ENCODE results near the gene C1orf232. TPM values are rescaled to one million over a fixed set of nuclear protein-coding genes. Genes with fewer than 3 reads are reported as not detected.

The C1orf232 gene
- total RNA-seq, 2 experiments from 2014 or later = not detected

- H3K36me3 Mint-ChIP-seq = no peaks in the 10 kb centered on the region
- H3K27me3 Mint-ChIP-seq = peaks cover 31% of the 10 kb centered on the region
- CTCF ChIA-PET = interaction anchor here (0.6 to 3.5 kb wide), 6 partner anchors 17 to 125 kb away, joined by 3 to 19 read pairs (median 3); partner anchors contain the start of gene CEP85
Measured at GRCh38 chr1:26161415-26162219, 7.1 kb downstream of the C1orf232 start.

GRCh38 chr1:26160527-26161414 is 8.0 kb downstream of the C1orf232 start:
- no peak overlapping the region for H3K4me3 Mint-ChIP-seq
- no peaks in the 10 kb centered on the region for H3K9me3 Mint-ChIP-seq
- intact Hi-C loops (cut with micrococcal nuclease) = loop anchor here (5.0 kb wide), 2 partner anchors 53 to 123 kb away; no protein-coding TSS in a partner anchor
- DNase-seq = no peak
- no peaks in the 10 kb centered on the region for H3K36me3 Mint-ChIP-seq
- POLR2A ChIA-PET = no interaction called here
- no peak overlapping the region for H3K27ac Mint-ChIP-seq
- CTCF ChIA-PET = interaction anchor here (0.9 to 3.5 kb wide), 6 partner anchors 9 to 124 kb away, joined by 3 to 19 read pairs (median 4); partner anchors contain the start of genes CEP85 and ZNF593
- H3K4me1 Mint-ChIP-seq (ENCODE audit: low read depth) = peaks cover 10% of the 10 kb centered on the region
- peaks cover 33% of the 10 kb centered on the region for H3K27me3 Mint-ChIP-seq

More at GRCh38 chr1:26161415-26162219, 7.1 kb downstream of the C1orf232 start:
- Mint-ChIP-seq H3K9me3 (no peaks in the 10 kb centered on the region), H3K27ac (no peak overlapping the region), H3K4me3 (peak overlapping the region; percentile 24), H3K4me1 (ENCODE audit: low read depth) (peaks cover 10% of the 10 kb centered on the region)
- intact Hi-C loops (cut with micrococcal nuclease) = loop anchor here (5.0 kb wide), 2 partner anchors 54 to 124 kb away; no protein-coding TSS in a partner anchor
- DNase-seq = peak; percentile 50
- POLR2A ChIA-PET = no interaction called here

GRCh38 chr1:26159743-26160039 is 9.1 kb downstream of the C1orf232 start:
- Mint-ChIP-seq H3K4me3 (no peak overlapping the region), H3K27me3 (peaks cover 35% of the 10 kb centered on the region), H3K36me3 (no peaks in the 10 kb centered on the region), H3K9me3 (no peaks in the 10 kb centered on the region), H3K4me1 (ENCODE audit: low read depth) (peaks cover 6% of the 10 kb centered on the region), H3K27ac (no peak overlapping the region)
- no peak for DNase-seq
- ChIA-PET CTCF (interaction anchor here (1.3 to 3.3 kb wide), 2 partner anchors 10 to 15 kb away, joined by 4 to 12 read pairs; partner anchors contain the start of gene ZNF593), POLR2A (no interaction called here)
- intact Hi-C loops (cut with micrococcal nuclease) = loop anchor here (5.0 kb wide), 2 partner anchors 52 to 122 kb away; no protein-coding TSS in a partner anchor

- H3K4me3 Mint-ChIP-seq = no peak within 1 kb of the TSS
- H3K4me1 Mint-ChIP-seq (ENCODE audit: low read depth) = peaks cover 4% of the 10 kb centered on the region
- peaks cover 35% of the 10 kb centered on the region for H3K27me3 Mint-ChIP-seq
- intact Hi-C loops (cut with micrococcal nuclease) = no loop called here
- DNase-seq = no peak
- H3K9me3 Mint-ChIP-seq = no peaks in the 10 kb centered on the region
- H3K27ac Mint-ChIP-seq = no peak within 1 kb of the TSS
- CTCF ChIA-PET = interaction anchor here (0.5 to 3.8 kb wide), 4 partner anchors 10 to 232 kb away, joined by 4 to 20 read pairs (median 8); partner anchors contain the start of gene ZNF593
- POLR2A ChIA-PET = no interaction called here
- no peaks in the 10 kb centered on the region for H3K36me3 Mint-ChIP-seq
Measured at GRCh38 chr1:26158908-26159742, 9.6 kb downstream of the C1orf232 start, which contains the start of gene FAM110D. Gene FAM110D (plus strand): TSS chr1:26159079. CDS start chr1:26161292, 2,213 bp downstream.

- CTCF ChIA-PET = interaction anchor here (0.5 to 3.8 kb wide), 5 partner anchors 11 to 233 kb away, joined by 3 to 20 read pairs (median 5); partner anchors contain the start of gene ZNF593
Measured at GRCh38 chr1:26158271-26158907, 10.4 kb downstream of the C1orf232 start.

GRCh38 chr1:26156285-26157038 is 12.3 kb downstream of the C1orf232 start:
- ChIA-PET CTCF (interaction anchor here (0.8 to 3.8 kb wide), 5 partner anchors 11 to 120 kb away, joined by 3 to 20 read pairs (median 3); partner anchors contain the start of gene ZNF593), POLR2A (no interaction called here)
- peaks cover 22% of the 10 kb centered on the region for H3K27me3 Mint-ChIP-seq
- H3K9me3 Mint-ChIP-seq = no peaks in the 10 kb centered on the region
- no peak for DNase-seq
- H3K4me1 Mint-ChIP-seq (ENCODE audit: low read depth) = no peaks in the 10 kb centered on the region
- no peaks in the 10 kb centered on the region for H3K36me3 Mint-ChIP-seq
- no peak overlapping the region for H3K27ac Mint-ChIP-seq
- no peak overlapping the region for H3K4me3 Mint-ChIP-seq
- intact Hi-C loops (cut with micrococcal nuclease) = no loop called here

More at GRCh38 chr1:26158271-26158907, 10.4 kb downstream of the C1orf232 start:
- Mint-ChIP-seq H3K9me3 (no peaks in the 10 kb centered on the region), H3K27me3 (peaks cover 29% of the 10 kb centered on the region), H3K4me3 (no peak overlapping the region), H3K36me3 (no peaks in the 10 kb centered on the region), H3K27ac (no peak overlapping the region), H3K4me1 (ENCODE audit: low read depth) (peaks cover 4% of the 10 kb centered on the region)
- DNase-seq = no peak
- intact Hi-C loops (cut with micrococcal nuclease) = no loop called here
- POLR2A ChIA-PET = no interaction called here

GRCh38 chr1:26155370-26156284 is 13.1 kb downstream of the C1orf232 start:
- DNase-seq = no peak
- H3K9me3 Mint-ChIP-seq = no peaks in the 10 kb centered on the region
- POLR2A ChIA-PET = interaction anchor here (0.6 kb wide), 1 partner anchor 1752 kb away, joined by 3 read pairs; no protein-coding TSS in a partner anchor
- intact Hi-C loops (cut with micrococcal nuclease) = no loop called here
- H3K27me3 Mint-ChIP-seq = peaks cover 19% of the 10 kb centered on the region
- no peaks in the 10 kb centered on the region for H3K4me1 Mint-ChIP-seq (ENCODE audit: low read depth)
- H3K36me3 Mint-ChIP-seq = no peaks in the 10 kb centered on the region
- CTCF ChIA-PET = interaction anchor here (1.0 to 3.8 kb wide), 3 partner anchors 10 to 53 kb away, joined by 3 to 20 read pairs (median 3); partner anchors contain the start of gene ZNF593
- H3K27ac Mint-ChIP-seq = no peak overlapping the region
- H3K4me3 Mint-ChIP-seq = no peak overlapping the region

GRCh38 chr1:26154750-26155149 is 14.0 kb downstream of the C1orf232 start:
- Mint-ChIP-seq H3K9me3 (no peaks in the 10 kb centered on the region), H3K27me3 (peaks cover 19% of the 10 kb centered on the region), H3K4me1 (ENCODE audit: low read depth) (no peaks in the 10 kb centered on the region), H3K4me3 (no peak overlapping the region), H3K27ac (no peak overlapping the region), H3K36me3 (no peaks in the 10 kb centered on the region)
- POLR2A ChIA-PET = interaction anchor here (0.6 kb wide), 1 partner anchor 1753 kb away, joined by 3 read pairs; no protein-coding TSS in a partner anchor
- intact Hi-C loops (cut with micrococcal nuclease) = no loop called here
- CTCF ChIA-PET = interaction anchor here (0.6 to 1.0 kb wide), 2 partner anchors 15 to 751 kb away, joined by 3 to 5 read pairs; partner anchors contain the start of gene ZNF593
- DNase-seq = no peak

- Mint-ChIP-seq H3K4me3 (no peak overlapping the region), H3K4me1 (ENCODE audit: low read depth) (no peaks in the 10 kb centered on the region), H3K36me3 (no peaks in the 10 kb centered on the region), H3K9me3 (no peaks in the 10 kb centered on the region), H3K27ac (no peak overlapping the region), H3K27me3 (peaks cover 12% of the 10 kb centered on the region)
- intact Hi-C loops (cut with micrococcal nuclease) = no loop called here
- ChIA-PET POLR2A (no interaction called here), CTCF (interaction anchor here (0.6 kb wide), 1 partner anchor 750 kb away, joined by 5 read pairs; no protein-coding TSS in a partner anchor)
- DNase-seq = no peak
Measured at GRCh38 chr1:26153966-26154532, 14.7 kb downstream of the C1orf232 start.

Measured in activated CD4-positive, alpha-beta memory T cell treated with anti-CD3 and anti-CD28 coated beads for 36 hours (primary cell).